ENCODE results near the gene NCOR1. TPM values are rescaled to one million over a fixed set of nuclear protein-coding genes. Genes with fewer than 3 reads are reported as not detected.

Gene NCOR1
- total RNA-seq, 1 donor from 2014 or later, result 129 TPM

DNA sequence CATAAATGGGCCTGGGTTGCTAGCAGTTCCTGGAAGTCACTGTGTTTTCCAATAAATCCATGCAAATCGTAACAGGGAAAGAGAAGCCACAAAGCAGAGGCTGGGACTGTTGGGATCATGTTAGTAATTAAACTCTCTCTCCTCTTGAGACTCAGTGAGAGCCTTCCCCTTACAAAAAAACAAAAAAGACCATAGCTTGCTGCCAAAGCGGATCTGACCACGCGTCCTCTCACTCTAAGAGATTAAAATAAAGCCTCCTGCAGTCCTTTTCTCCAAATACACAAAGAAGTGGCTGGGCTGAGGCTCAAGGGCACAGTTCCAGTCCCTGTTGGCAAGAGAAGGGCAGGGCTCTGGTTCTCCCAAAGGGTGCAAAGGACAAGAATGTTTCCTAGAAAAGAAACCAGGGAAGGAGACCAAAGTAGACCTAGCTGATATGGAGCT, 40.2 kb upstream of the NCOR1 start:
- peaks cover 14% of the 10 kb centered on the region for H3K4me1 Mint-ChIP-seq
- no peaks in the 10 kb centered on the region for H3K36me3 Mint-ChIP-seq (ENCODE audit: low read depth)
- no peaks in the 10 kb centered on the region for H3K27me3 Mint-ChIP-seq (ENCODE audit: low read depth)
- TF ChIP-seq, protein P1, sequence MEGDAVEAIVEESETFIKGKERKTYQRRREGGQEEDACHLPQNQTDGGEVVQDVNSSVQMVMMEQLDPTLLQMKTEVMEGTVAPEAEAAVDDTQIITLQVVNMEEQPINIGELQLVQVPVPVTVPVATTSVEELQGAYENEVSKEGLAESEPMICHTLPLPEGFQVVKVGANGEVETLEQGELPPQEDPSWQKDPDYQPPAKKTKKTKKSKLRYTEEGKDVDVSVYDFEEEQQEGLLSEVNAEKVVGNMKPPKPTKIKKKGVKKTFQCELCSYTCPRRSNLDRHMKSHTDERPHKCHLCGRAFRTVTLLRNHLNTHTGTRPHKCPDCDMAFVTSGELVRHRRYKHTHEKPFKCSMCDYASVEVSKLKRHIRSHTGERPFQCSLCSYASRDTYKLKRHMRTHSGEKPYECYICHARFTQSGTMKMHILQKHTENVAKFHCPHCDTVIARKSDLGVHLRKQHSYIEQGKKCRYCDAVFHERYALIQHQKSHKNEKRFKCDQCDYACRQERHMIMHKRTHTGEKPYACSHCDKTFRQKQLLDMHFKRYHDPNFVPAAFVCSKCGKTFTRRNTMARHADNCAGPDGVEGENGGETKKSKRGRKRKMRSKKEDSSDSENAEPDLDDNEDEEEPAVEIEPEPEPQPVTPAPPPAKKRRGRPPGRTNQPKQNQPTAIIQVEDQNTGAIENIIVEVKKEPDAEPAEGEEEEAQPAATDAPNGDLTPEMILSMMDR (conservative IDR thresholded peaks at IDR 0.05), result no peak
- no peak overlapping the region for H3K4me3 Mint-ChIP-seq
- no peak for DNase-seq (ENCODE audit: low read depth, low spot score)
- H3K9me3 Mint-ChIP-seq, result no peaks in the 10 kb centered on the region
- peak overlapping the region; percentile 68 for H3K27ac Mint-ChIP-seq (ENCODE audit: unreplicated experiment)

DNA sequence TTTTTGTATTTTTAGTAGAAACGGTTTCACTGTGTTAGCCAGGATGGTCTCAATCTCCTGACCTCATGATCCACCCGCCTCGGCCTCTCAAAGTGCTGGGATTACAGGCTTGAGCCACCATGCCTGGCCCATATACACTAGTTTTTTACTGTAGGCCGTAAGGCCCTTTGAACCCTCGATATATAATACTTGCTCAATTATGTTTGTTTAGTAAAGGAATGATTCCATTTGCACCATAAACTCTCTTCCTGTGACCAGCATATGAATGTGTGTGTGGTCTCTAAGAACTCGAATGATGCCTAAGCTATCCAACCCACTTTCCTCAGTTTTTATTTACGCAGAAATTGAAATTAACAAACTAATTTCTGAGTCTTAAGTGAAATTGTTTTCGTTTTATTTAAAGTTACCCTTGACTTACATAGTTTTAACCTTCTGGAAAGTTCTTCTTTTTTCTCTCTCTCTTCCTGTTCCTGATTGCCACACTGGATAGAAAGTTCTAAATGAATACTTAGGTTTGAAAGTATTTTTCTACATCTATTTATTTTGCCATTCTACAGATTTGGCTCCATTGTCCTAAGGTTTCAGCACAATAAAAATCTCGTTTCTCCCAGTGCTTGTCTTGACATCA, 39.6 kb upstream of the NCOR1 start:
- Mint-ChIP-seq H3K36me3 (ENCODE audit: low read depth) (no peaks in the 10 kb centered on the region), H3K27me3 (ENCODE audit: low read depth) (no peaks in the 10 kb centered on the region), H3K4me3 (no peak overlapping the region), H3K27ac (ENCODE audit: unreplicated experiment) (no peak overlapping the region), H3K9me3 (no peaks in the 10 kb centered on the region), H3K4me1 (peaks cover 14% of the 10 kb centered on the region)
- no peak for DNase-seq (ENCODE audit: low read depth, low spot score)
- TF ChIP-seq, protein P1 (conservative IDR thresholded peaks at IDR 0.05), result no peak

DNA sequence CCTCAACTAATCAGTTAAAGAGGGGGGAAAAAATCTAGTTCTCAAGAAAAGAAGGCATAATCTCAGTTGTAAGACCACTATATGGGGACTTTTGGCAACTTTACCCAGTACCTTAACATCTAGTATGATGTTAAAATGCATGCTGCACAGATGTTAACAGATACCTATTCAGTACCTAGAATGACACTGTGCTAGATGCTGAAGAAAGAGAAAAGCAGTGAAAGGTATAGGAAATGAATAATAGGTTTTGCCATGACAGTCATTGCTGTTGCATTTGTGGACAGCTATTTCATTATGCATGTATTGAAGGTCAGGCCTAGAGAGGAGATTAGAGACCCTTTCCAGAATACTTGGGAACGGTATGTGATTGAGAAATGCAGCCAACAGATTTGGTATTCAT, 36.2 kb upstream of the NCOR1 start:
- H3K27ac Mint-ChIP-seq (ENCODE audit: unreplicated experiment), result no peak overlapping the region
- DNase-seq (ENCODE audit: low read depth, low spot score), result no peak
- no peak overlapping the region for H3K4me3 Mint-ChIP-seq
- no peaks in the 10 kb centered on the region for H3K27me3 Mint-ChIP-seq (ENCODE audit: low read depth)
- peaks cover 6% of the 10 kb centered on the region for H3K36me3 Mint-ChIP-seq (ENCODE audit: low read depth)
- TF ChIP-seq, protein P1 (conservative IDR thresholded peaks at IDR 0.05), result no peak
- H3K4me1 Mint-ChIP-seq, result peaks cover 14% of the 10 kb centered on the region
- H3K9me3 Mint-ChIP-seq, result no peaks in the 10 kb centered on the region

DNA sequence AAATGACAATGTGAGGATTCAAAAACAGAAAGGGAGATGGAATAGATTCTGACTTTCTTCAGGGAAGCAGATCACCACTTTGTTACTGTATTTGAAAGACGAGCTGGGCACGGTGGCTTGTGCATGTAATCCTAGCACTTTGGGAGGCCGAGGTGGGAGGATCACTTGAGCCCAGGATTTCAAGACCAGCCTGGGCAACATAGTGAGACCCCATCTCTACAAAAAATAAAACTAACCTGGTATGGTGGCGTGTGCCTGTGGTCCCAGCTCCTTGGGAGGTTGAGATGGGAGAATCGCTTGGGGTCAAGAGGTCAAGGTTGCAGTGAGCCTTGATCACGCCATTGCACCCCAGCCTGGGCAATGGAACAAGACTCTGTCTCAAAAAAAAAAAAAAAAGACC, 35.7 kb upstream of the NCOR1 start:
- no peak overlapping the region for H3K27ac Mint-ChIP-seq (ENCODE audit: unreplicated experiment)
- TF ChIP-seq, protein P1 (conservative IDR thresholded peaks at IDR 0.05), result no peak
- H3K36me3 Mint-ChIP-seq (ENCODE audit: low read depth), result peaks cover 6% of the 10 kb centered on the region
- DNase-seq (ENCODE audit: low read depth, low spot score), result no peak
- no peak overlapping the region for H3K4me3 Mint-ChIP-seq
- H3K27me3 Mint-ChIP-seq (ENCODE audit: low read depth), result no peaks in the 10 kb centered on the region
- peaks cover 14% of the 10 kb centered on the region for H3K4me1 Mint-ChIP-seq
- no peaks in the 10 kb centered on the region for H3K9me3 Mint-ChIP-seq

DNA sequence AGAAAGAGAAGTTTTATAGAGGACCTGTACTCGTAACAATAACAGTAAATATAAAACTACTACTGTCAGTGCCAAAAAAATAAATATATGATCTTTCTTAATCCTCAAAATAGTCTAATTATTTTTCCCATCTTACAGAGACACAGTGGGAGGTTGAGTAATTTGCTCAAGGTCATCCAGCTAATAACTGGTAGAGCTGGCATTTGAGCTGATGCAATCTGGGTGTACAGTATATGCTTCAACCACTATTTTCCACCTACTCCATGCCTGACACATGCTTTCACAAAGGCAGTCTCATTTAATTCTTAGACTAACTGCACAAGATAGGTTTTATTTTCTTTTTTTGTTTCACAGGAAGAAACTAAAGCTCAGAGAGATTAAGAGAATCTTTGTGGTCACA, 35.3 kb upstream of the NCOR1 start:
- TF ChIP-seq, protein P1 (conservative IDR thresholded peaks at IDR 0.05), result no peak
- Mint-ChIP-seq H3K27ac (ENCODE audit: unreplicated experiment) (no peak overlapping the region), H3K27me3 (ENCODE audit: low read depth) (no peaks in the 10 kb centered on the region), H3K4me1 (peaks cover 10% of the 10 kb centered on the region), H3K36me3 (ENCODE audit: low read depth) (peaks cover 6% of the 10 kb centered on the region), H3K4me3 (no peak overlapping the region), H3K9me3 (no peaks in the 10 kb centered on the region)
- no peak for DNase-seq (ENCODE audit: low read depth, low spot score)

All from neural crest cell (in vitro differentiated cells).